ENCODE data around the gene VPS26C.

The VPS26C gene

DNA sequence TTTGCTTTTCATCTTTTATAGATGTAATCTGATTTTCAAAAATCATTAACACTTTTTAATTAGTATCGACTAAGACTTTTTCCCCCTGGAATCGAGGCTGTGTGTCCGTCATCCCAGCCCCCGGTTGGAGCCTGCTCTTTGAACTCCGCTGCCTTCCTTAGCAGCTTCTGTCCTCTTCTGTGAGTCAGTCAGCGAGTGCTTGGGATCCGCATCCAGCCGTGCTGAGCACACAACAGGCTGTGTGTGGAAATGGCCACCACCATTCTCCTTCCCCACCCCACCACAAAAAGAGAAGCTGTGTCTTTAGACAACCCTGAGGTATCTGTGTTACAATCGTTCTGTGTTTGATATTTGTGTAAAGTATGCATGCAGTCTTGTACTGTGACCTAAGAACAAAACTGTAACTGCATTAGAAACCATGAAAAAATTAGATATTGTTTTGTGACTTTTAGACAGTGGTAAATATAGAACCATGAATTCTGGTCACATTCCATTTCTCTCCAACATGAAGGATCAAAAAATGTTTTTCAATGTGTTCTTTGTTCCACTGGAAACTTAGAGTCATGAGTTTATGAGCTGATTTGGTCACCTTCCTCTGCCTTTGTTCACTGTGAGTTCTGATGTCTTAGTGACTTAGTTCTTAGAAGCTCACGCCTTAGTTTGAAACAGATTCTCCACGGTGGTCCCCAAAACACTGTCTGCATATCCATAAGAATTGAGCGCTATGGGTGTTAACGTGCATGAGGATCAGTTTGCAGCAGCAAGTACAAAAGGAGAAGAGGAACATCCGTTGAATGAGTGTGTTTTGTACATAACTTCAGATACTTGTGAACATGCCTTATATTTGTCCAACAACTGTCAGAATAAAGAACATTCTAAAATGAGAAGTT is 64.7 kb downstream of the VPS26C start:
- ChIA-PET CTCF (no interaction called here), POLR2A (no interaction called here)
- DNase-seq (ENCODE audit: low read depth, low spot score) = no peak
- TF ChIP-seq, protein P1, sequence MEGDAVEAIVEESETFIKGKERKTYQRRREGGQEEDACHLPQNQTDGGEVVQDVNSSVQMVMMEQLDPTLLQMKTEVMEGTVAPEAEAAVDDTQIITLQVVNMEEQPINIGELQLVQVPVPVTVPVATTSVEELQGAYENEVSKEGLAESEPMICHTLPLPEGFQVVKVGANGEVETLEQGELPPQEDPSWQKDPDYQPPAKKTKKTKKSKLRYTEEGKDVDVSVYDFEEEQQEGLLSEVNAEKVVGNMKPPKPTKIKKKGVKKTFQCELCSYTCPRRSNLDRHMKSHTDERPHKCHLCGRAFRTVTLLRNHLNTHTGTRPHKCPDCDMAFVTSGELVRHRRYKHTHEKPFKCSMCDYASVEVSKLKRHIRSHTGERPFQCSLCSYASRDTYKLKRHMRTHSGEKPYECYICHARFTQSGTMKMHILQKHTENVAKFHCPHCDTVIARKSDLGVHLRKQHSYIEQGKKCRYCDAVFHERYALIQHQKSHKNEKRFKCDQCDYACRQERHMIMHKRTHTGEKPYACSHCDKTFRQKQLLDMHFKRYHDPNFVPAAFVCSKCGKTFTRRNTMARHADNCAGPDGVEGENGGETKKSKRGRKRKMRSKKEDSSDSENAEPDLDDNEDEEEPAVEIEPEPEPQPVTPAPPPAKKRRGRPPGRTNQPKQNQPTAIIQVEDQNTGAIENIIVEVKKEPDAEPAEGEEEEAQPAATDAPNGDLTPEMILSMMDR (IDR thresholded peaks at IDR 0.05; ENCODE audit: insufficient read depth, low read length, missing control alignments) = no peak
- H3K4me3 ChIP-seq (ENCODE audit: low read depth, low read length) = no peak overlapping the region

DNA sequence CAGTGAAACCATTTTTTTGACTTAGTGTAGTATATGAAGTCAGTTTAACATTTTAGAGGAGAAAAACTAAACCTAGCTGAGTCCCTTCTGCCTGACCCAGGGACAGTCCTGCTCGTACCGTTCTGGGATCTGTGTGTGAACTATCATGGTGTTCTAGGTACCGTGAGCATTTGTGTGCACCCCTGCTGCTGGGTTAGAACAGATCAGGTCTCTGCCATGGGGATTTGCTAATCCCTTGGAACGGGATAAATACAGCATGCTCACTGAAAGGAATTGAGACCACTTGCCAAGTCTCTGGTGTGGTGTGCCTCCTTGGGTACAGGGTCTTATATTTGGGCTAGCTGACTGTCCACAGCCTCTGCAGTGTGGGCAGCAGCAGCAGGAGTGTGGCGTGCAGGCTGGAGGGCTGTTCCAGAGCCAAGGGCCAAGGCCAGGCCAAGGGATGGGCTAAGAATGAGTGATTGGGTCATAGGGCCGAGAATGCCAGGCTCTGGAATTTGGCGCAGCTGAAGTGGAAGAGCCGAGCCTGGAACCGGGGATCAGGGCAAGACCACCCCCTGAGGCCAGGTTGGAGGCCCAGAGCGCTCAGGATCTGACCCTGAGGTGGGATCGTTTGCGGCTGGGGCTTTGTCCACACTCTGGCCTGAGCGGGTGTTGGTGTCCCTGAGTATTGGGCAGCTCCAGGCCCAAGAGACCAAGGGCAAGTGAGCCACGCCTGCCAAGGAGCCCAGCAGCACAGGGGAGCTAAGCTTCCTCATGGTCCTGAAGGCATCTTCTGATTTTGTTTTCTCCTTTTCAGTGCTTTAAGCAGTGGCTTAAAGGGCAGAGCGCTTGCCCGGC is 66.3 kb downstream of the VPS26C start:
- POLR2A ChIA-PET = no interaction called here
- H3K4me3 ChIP-seq (ENCODE audit: low read depth, low read length) = no peak overlapping the region
- TF ChIP-seq, protein P1 (IDR thresholded peaks at IDR 0.05; ENCODE audit: insufficient read depth, low read length, missing control alignments) = no peak

DNA sequence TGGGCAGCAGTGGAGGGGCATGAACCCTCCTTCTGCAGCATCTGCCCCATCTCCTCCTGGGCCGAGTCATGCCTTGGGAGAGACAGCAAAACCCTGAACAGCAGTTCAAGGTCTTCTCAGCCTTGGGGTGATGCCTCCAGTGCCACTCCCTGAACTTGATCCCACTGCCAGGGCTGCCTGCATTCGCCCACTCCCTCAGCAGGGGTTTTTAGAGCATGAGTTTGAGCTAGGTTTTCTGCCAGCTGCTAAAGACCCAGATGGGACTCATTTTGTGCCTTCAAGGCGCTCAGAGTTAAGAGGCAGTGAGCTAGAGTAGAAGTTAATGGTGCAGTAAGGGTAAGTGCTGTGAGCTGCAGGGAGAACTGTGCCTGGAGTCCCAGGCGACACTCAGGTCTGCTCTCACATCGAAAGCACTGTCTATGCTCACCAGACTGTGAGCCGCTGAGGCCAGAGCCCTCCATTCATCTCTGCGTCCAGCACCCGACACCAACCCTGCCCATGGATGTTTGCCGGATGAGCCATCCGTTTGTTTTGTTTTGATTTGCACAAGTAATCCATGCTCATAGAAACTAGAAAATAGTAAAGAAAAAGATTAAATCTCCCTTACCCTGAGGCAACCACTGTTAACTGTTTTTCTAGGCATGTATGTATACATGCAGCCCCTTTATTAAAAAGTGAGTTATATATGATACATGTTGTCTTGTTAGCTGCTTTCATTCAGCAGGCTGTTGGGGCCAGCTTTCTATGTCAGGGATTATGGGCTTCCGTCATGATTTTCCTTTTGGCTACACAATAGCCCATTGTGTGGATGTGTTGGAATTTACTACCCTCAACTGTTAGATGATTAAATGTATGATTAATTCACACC is 67.8 kb downstream of the VPS26C start:
- ChIA-PET CTCF (no interaction called here), POLR2A (interaction anchor here (0.7 kb wide), 1 partner anchor 68 kb away, joined by 4 read pairs; the partner anchor contains the start of gene VPS26C)
- no peak overlapping the region for H3K4me3 ChIP-seq (ENCODE audit: low read depth, low read length)
- TF ChIP-seq, protein P1 (IDR thresholded peaks at IDR 0.05; ENCODE audit: insufficient read depth, low read length, missing control alignments) = no peak
- no peak for DNase-seq (ENCODE audit: low read depth, low spot score)

More for the DNA sequence above, 66.3 kb downstream of the VPS26C start:
- CTCF ChIA-PET = interaction anchor here (1.3 kb wide), 1 partner anchor 24 kb away, joined by 3 read pairs; no protein-coding TSS in a partner anchor
- DNase-seq (ENCODE audit: low read depth, low spot score) = no peak

DNA sequence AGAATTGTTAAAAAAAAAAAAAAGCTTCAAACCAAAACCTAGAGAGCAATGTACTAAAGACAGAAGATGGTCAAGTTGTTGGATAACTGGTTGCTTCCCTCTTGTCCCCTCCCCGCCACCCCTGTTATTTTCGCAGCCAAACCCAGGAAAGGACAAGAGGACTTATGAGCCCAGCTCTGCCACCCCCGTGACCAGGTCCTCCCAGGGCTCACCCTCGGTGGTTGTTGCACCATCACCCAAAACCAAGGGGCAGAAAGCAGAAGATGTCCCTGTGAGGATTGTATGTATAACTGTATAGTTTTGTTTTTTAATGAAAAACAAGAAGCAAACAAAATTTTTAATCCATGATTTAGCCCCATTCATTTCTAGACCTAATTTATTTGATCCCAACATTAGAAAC is 69.4 kb downstream of the VPS26C start:
- DNase-seq (ENCODE audit: low read depth, low spot score) = no peak
- no peak overlapping the region for H3K4me3 ChIP-seq (ENCODE audit: low read depth, low read length)
- ChIA-PET CTCF (no interaction called here), POLR2A (no interaction called here)
- TF ChIP-seq, protein P1 (IDR thresholded peaks at IDR 0.05; ENCODE audit: insufficient read depth, low read length, missing control alignments) = no peak

DNA sequence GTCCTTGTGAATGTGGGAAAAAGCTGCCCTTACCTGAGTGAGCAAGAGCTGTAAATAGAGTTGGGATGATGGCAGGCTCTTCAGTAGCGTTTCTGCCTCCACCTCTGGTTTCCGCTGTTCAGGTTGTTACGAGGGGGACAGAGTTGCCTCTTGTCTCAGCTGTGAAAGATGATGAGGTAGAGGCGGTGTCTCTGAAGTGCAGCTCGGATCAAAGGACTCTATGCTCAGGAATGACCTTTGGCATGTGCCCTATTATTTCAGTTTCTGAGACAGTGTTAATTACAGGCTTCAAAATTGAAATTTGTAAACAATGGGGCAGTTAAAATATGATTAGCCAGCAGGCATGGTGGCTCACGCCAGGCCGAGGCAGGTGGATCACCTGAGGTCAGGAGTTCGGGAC is 70.3 kb downstream of the VPS26C start:
- ChIA-PET CTCF (no interaction called here), POLR2A (no interaction called here)
- H3K4me3 ChIP-seq (ENCODE audit: low read depth, low read length) = no peak overlapping the region
- DNase-seq (ENCODE audit: low read depth, low spot score) = no peak
- TF ChIP-seq, protein P1 (IDR thresholded peaks at IDR 0.05; ENCODE audit: insufficient read depth, low read length, missing control alignments) = no peak

Measured in AG04449 (cell line).